Activated CD4-positive, alpha-beta T cell treated with anti-CD3 and anti-CD28 coated beads, Interleukin-2, amount 10 ng/mL, durations not matched to agents 24 days and 14 days (primary cell): ENCODE data around the gene TGDS. TPM values are rescaled to one million over a fixed set of nuclear protein-coding genes. Genes with fewer than 3 reads are reported as not detected.

ENCODE experiments used
- DNase-seq: peaks from one replicate; pipeline ENCODE4 v3.0.0; 2022
- H3K27ac Mint-ChIP-seq: one replicate; pipeline ENCODE4 v1.8.0; 2022; ENCODE audit warnings: mild to moderate bottlenecking, mixed read lengths
- H3K27me3 Mint-ChIP-seq: one replicate; pipeline ENCODE4 v1.8.0; 2022; ENCODE audit warnings: mixed read lengths
- H3K36me3 Mint-ChIP-seq: one replicate; pipeline ENCODE4 v1.8.0; 2022; ENCODE audit warnings: low read depth, mild to moderate bottlenecking, mixed read lengths
- H3K4me1 Mint-ChIP-seq: one replicate; pipeline ENCODE4 v1.8.0; 2021; ENCODE audit warnings: mixed read lengths
- H3K4me3 Mint-ChIP-seq: one replicate; pipeline ENCODE4 v1.8.0; 2022; ENCODE audit warnings: mild to moderate bottlenecking, moderate library complexity, mixed read lengths
- H3K9me3 Mint-ChIP-seq: one replicate; pipeline ENCODE4 v1.8.0; 2021; ENCODE audit warnings: mixed read lengths
- intact Hi-C: fragments of 100-400 bp; cut with micrococcal nuclease; formaldehyde crosslinking; loops from one replicate; pipeline ENCODE4 v1.15.1; 2023
- total RNA-seq: library from RNA; stranded (reverse); gene quantifications from 2 replicates; pipeline ENCODE4 v1.2.3, GENCODE V29; 2022

The TGDS gene
- total RNA-seq, 1 donor from 2014 or later = 27.5 TPM

DNA sequence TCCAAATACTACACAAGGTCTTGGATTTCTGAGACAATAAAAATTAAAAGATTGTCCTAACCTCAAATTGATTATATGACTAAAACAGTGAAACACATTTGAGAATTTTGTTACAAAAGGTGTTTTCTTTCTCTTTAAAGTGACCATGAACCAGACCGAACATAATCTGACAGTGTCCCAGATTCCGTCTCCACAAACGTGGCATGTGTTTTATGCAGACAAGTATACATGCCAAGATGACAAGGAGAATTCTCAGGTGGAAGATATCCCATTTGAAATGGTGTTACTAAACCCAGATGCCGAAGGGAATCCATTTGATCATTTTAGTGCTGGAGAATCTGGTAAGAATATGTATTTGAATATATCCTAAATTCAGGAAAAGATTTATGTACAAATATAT lies 16.1 kb upstream of the TGDS start:
- DNase-seq = peak; percentile 41
- peaks cover 37% of the 10 kb centered on the region for H3K36me3 Mint-ChIP-seq
- H3K4me1 Mint-ChIP-seq = peaks cover 26% of the 10 kb centered on the region
- no peak overlapping the region for H3K27ac Mint-ChIP-seq
- no peaks in the 10 kb centered on the region for H3K9me3 Mint-ChIP-seq
- no peaks in the 10 kb centered on the region for H3K27me3 Mint-ChIP-seq
- no peak overlapping the region for H3K4me3 Mint-ChIP-seq
- intact Hi-C loops = loop anchor here (10.0 kb wide), 1 partner anchor 377 kb away; no protein-coding TSS in a partner anchor

DNA sequence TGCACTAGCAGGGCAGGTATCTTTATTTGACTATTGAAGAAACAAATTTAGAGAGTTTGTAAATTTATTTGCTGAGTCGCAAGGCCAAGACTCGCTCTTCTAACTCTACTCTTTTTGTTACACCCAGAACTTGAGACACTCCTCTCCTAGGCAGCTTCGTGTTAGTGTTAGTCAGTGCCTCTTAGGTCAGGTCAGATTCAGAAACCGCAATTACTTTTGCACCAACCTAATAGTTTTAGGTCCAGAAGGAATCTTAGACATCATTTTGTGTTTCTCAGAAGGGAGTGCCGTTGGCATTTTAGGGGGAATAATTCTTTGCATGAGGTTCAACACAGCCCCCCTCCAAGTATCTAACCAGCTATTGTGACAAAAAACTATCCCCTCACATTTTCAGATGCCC lies 14.5 kb upstream of the TGDS start:
- Mint-ChIP-seq H3K4me1 (peaks cover 28% of the 10 kb centered on the region), H3K36me3 (peaks cover 45% of the 10 kb centered on the region), H3K4me3 (no peak overlapping the region), H3K27me3 (no peaks in the 10 kb centered on the region), H3K27ac (no peak overlapping the region), H3K9me3 (no peaks in the 10 kb centered on the region)
- peak; percentile 45 for DNase-seq
- intact Hi-C loops = loop anchor here (10.0 kb wide), 1 partner anchor 376 kb away; no protein-coding TSS in a partner anchor

DNA sequence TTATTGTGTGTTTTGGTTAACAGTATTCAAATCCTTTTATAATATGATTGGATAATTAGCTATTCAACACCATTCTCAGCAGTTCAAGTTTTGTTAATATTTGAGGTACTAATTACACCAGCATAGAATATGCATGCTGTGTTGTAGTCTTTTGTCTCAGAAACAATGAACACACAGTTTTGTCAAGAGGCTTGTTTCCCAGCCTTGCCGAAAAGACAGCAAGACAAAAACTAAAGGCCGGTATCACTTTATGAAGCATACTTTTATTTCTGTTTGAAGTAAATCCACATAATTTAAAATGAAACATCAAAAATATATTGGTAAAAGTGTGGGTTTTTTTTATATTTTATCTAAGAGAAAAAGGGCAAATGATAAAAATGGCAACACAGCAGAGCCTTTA lies 13.2 kb upstream of the TGDS start:
- DNase-seq = no peak
- H3K36me3 Mint-ChIP-seq = peaks cover 41% of the 10 kb centered on the region
- no peak overlapping the region for H3K4me3 Mint-ChIP-seq
- H3K27ac Mint-ChIP-seq = no peak overlapping the region
- H3K27me3 Mint-ChIP-seq = no peaks in the 10 kb centered on the region
- peaks cover 29% of the 10 kb centered on the region for H3K4me1 Mint-ChIP-seq
- no peaks in the 10 kb centered on the region for H3K9me3 Mint-ChIP-seq
- intact Hi-C loops = no loop called here

DNA sequence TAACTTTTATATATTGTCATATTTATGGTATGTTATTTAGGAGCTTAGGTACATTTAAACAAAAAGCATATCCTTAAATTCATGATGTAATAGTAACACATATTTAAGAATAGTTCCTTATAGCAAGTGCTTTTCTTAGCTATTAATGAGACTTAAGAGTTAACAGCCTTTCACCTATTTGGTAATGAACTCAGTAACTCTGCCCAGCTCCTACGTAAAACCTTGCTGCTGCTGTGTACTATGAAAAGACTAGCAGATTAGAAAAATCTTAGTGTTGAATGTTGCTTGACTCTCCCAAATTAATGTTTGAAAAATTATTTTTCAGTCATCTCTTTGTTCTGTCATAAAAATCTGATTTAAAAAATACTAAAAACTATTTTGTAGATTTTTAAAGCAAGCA lies 12.6 kb upstream of the TGDS start:
- Mint-ChIP-seq H3K9me3 (no peaks in the 10 kb centered on the region), H3K27ac (no peak overlapping the region), H3K27me3 (no peaks in the 10 kb centered on the region), H3K36me3 (peaks cover 40% of the 10 kb centered on the region), H3K4me3 (no peak overlapping the region), H3K4me1 (peaks cover 29% of the 10 kb centered on the region)
- no peak for DNase-seq
- intact Hi-C loops = no loop called here

DNA sequence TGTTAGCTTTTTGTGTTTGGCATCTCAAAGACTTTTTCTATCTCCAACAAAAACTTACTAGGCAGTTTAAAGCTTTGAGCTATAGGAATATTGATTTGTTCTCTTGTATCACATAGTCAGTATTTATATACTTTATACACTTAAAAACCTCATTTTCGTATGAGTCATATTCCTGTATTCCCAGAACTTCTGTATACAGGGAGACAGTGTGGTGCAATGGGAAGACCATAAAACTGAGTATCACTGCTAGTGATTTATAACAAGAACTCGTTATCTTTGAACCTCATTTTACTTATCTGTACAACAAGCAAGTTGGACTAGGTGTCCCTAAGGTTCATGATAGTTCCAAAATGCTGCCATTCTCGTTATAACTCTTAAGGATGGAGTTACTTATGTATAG lies 12.0 kb upstream of the TGDS start:
- Mint-ChIP-seq H3K27me3 (no peaks in the 10 kb centered on the region), H3K36me3 (peaks cover 37% of the 10 kb centered on the region), H3K9me3 (no peaks in the 10 kb centered on the region), H3K27ac (no peak overlapping the region), H3K4me3 (no peak overlapping the region), H3K4me1 (peaks cover 31% of the 10 kb centered on the region)
- DNase-seq = no peak
- intact Hi-C loops = no loop called here

DNA sequence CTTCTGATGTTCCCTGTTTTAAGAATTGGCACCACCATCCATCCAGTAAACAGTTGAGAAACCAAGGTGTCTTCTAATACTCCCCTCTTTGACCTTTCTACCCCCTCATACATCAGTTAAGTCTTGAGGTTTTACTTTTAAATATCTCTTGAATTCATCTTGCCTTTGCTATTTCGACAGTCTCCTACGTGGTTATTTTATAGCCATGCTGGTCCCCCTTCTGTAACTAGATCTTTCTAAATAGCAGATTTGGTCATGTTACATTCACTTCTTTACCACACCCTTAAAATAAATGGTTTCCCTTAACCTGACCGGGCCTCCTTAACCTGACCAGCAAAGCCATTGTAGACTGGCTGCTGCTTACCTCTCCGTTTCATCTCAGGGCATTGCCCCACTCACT lies 11.1 kb upstream of the TGDS start:
- Mint-ChIP-seq H3K27me3 (no peaks in the 10 kb centered on the region), H3K27ac (no peak overlapping the region), H3K4me1 (peaks cover 34% of the 10 kb centered on the region), H3K36me3 (peaks cover 33% of the 10 kb centered on the region), H3K9me3 (no peaks in the 10 kb centered on the region), H3K4me3 (no peak overlapping the region)
- intact Hi-C loops = no loop called here
- no peak for DNase-seq

DNA sequence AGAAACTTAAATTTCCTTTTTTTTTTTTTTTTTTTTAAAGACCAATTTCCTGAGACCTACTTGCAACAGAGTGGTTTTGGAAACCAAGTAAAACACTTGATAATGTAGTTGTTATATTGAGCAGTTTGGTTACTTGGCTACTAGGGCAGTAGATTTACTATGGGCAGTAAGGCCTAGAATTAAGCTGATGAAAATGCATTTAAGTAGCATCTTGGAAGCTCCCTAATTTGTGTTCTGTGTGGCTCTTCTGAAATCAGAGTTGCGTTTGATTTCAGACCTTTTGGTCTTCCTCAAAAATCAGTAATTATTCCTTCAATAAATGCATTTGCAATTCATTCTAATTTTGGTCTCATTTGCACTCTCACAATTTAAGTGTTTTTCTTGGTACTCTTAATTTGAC lies 6.5 kb upstream of the TGDS start:
- DNase-seq = no peak
- intact Hi-C loops = loop anchor here (2.0 to 5.0 kb wide), 2 partner anchors 14 to 1075 kb away; partner anchors contain the start of gene DNAJC3
- Mint-ChIP-seq H3K4me1 (peaks cover 30% of the 10 kb centered on the region), H3K27ac (peak overlapping the region; percentile 79), H3K9me3 (peaks cover 5% of the 10 kb centered on the region), H3K36me3 (peaks cover 16% of the 10 kb centered on the region), H3K27me3 (no peaks in the 10 kb centered on the region), H3K4me3 (peak overlapping the region; percentile 89)

DNA sequence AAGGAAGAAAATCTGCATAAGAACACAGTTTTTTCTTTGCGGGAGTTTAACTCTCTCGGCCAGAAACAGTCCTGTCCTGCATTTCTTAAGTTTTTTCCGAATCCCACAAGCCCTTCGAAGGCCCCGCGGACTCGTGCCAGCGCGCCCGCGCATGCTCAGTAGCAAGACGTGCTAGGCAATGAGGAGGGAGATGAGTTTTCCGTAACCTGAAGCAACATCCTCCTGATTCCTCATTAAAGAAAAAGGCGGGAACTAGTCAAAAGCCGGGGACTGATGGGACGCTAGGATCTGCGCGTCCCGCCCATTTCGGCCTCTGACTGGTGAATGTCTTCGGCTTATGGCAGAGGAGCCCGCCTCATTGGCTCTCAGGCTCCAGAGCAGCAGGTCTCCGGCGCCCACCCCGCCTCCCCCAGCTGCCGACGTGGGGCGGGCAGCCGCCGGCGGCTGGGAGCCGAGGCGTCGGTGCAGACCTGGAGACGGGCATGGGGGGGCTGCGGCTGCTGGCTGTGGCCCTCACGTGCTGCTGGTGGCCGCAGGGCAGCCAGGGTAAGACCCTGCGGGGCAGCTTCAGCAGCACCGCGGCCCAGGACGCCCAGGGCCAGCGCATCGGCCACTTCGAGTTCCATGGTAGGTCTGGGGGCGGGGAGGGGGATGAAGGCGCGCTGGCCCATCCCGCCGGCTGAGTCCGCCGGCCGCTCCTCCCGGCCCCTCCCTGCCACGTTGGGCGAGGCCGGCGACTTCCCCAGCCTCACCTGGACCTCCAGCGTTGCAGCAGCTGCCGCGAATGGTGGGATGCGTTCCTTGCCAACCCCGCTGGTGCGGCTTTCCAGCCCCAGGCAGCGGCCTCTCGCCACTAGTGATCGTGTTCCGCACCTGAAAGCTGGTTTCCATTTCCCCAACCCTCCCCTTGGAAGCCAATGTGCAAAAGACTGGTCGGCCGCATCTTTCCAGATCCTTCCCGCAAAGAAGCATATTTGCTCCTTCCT lies 5.8 kb upstream of the TGDS start, which contains the start of gene GPR180:
GPR180 (plus strand) TSS at position 412 of the 986 bp plus-strand sequence; CDS start at position 483, 71 bp downstream.
- Mint-ChIP-seq H3K36me3 (peaks cover 13% of the 10 kb centered on the region), H3K4me3 (peak within 1 kb of the TSS; percentile 89), H3K4me1 (peaks cover 27% of the 10 kb centered on the region), H3K27me3 (no peaks in the 10 kb centered on the region), H3K27ac (peak within 1 kb of the TSS; percentile 79), H3K9me3 (peaks cover 5% of the 10 kb centered on the region)
- intact Hi-C loops = loop anchor here (1.0 to 5.0 kb wide), 3 partner anchors 15 to 1076 kb away; partner anchors contain the start of gene DNAJC3
- DNase-seq = peak; percentile 97

DNA sequence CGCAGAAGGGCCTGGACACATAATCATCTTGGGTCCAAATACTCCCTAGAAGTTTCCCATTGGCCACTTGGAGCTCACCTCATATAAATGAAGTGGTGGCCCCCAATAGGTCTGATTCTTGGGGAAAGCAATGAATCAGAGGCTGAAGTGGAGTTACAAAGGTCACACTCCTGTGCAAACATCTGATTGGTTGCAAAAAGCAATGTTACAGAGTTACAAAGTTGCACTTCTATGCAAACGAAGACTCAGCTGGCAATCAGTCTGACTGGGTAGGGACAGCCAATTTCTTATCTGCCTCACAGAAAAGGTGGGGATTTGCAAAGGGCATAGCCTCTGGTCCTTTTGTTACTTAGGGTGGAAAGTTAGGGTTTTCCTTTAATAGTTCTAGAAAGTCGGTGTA lies 3.9 kb upstream of the TGDS start:
- Mint-ChIP-seq H3K36me3 (peaks cover 14% of the 10 kb centered on the region), H3K27me3 (no peaks in the 10 kb centered on the region), H3K4me3 (no peak overlapping the region), H3K4me1 (peaks cover 29% of the 10 kb centered on the region), H3K27ac (no peak overlapping the region), H3K9me3 (peaks cover 5% of the 10 kb centered on the region)
- intact Hi-C loops = loop anchor here (5.0 kb wide), 2 partner anchors 702 to 1077 kb away; partner anchors contain the start of genes ABCC4 and DNAJC3
- DNase-seq = no peak

DNA sequence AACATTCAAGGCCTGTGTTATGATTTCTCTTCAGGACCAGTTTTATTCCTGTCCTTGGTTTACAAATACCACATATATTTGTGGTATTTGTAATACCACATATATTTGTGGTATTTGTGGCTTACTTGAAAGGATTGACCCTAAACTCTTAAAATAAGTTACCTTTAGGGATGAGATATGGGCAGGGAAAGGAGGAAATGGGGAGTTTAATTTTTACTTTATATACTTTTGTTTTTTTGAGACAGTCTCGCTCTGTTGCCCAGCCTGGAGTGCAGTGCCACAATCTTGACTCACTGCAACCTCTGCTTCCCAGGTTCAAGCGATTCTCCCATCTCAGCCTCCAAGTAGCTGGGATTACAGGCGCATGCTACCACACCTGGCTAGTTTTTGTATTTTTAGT lies 2.3 kb upstream of the TGDS start:
- Mint-ChIP-seq H3K36me3 (peaks cover 19% of the 10 kb centered on the region), H3K4me1 (peaks cover 36% of the 10 kb centered on the region), H3K27ac (no peak overlapping the region), H3K9me3 (peaks cover 5% of the 10 kb centered on the region), H3K4me3 (no peak overlapping the region), H3K27me3 (no peaks in the 10 kb centered on the region)
- intact Hi-C loops = loop anchor here (5.0 kb wide), 1 partner anchor 704 kb away; the partner anchor contains the start of gene ABCC4
- DNase-seq = no peak

DNA sequence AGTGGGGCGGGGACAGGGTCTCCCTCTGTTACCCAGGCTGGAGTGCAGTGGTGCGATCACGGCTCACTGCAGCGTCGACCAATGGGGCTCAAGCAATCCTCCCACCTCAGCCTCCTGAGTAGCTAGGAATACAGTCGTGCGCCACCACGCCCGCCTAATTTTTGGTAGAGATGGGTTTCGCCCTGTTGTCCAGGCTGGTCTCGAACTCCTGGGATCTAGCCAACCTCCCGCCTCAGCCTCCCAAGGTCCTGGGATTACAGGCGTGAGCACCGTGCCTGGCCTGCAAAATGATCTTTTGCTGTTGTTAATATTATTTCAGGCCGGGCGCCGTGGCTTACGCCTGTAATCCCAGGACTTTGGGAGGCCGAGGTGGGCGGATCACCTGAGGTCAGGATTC lies 621 bp upstream of the TGDS start:
- Mint-ChIP-seq H3K27ac (peak overlapping the region; percentile 97), H3K4me1 (peaks cover 34% of the 10 kb centered on the region), H3K4me3 (peak overlapping the region; percentile 93), H3K27me3 (no peaks in the 10 kb centered on the region), H3K36me3 (peaks cover 27% of the 10 kb centered on the region), H3K9me3 (peaks cover 5% of the 10 kb centered on the region)
- DNase-seq = no peak
- intact Hi-C loops = loop anchor here (1.0 to 5.0 kb wide), 4 partner anchors 47 to 706 kb away; partner anchors contain the start of gene ABCC4

DNA sequence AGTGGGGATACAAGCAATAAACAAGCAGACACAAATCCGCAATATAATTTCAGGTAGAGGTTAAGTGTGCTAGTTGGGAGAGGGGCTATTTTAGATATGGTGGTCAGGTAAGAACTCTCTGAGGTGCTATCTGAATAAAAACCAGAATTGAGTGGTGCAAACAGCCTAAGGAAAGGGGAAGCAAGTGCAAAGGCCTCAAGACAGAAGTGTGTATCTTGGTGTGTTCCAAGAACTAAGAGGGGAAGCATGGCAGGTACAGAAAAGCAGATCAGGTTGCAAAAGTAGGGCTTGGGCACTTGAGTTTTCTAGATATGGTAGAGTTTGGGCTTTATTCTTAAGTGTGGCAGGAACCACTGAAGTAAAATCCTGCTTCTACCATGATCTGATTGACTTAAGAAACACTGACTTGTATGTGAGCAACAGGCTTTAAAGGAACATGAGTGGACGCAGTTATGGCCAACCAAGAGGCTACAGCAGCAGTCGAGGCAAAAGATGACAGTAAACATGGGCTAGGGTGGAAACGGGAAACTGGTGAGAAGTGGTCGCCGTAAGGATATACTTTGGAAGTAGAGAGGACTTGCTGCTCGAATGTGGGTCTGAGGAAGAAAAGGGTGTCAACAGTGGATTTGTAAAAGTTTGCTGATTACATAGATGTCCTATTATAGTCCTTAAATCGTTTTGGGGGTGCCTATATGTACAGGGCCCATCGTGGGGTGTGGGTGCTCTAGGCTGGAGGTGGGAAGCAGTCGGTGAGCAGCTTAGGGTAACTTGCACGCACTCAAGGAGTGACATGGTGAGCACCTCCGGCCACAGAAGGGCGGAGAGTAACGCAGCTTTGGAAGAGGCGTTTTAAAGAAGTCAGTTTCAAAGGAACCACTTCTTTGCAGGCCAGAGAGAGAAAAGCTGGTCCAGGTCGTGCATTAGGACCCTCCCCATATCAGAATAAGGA lies 677 bp downstream of the TGDS start:
- Mint-ChIP-seq H3K4me1 (peaks cover 38% of the 10 kb centered on the region), H3K4me3 (peak overlapping the region; percentile 93), H3K27me3 (no peaks in the 10 kb centered on the region), H3K36me3 (peaks cover 31% of the 10 kb centered on the region), H3K27ac (peak overlapping the region; percentile 97), H3K9me3 (no peaks in the 10 kb centered on the region)
- intact Hi-C loops = loop anchor here (5.0 kb wide), 1 partner anchor 707 kb away; the partner anchor contains the start of gene ABCC4
- DNase-seq = peak; percentile 81

DNA sequence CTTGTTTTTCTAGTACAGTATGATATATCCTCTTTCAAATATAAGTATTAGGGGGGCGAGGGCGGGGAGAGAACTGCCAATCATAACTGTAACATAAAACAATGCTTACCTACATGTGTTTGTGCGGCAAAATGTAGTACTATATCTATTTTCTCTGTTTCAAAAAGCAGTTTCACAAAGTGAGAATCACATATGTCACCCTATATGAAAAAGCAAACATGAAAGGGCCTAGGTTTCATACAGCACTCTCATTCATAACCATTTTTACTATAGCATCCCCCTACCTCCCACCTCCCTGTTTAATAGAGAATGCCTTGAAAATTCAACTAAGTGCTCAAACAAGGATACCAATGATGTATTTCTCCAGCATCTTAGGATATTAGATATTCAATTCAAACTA lies 5.2 kb downstream of the TGDS start:
- intact Hi-C loops = no loop called here
- H3K4me1 Mint-ChIP-seq = peaks cover 38% of the 10 kb centered on the region
- peak overlapping the region; percentile 22 for H3K4me3 Mint-ChIP-seq

More for the DNA sequence above, 5.2 kb downstream of the TGDS start:
- Mint-ChIP-seq H3K27ac (no peak overlapping the region), H3K27me3 (no peaks in the 10 kb centered on the region), H3K9me3 (no peaks in the 10 kb centered on the region), H3K36me3 (peaks cover 53% of the 10 kb centered on the region)
- DNase-seq = no peak
